Measurements from ENCODE around the gene LITAF.
"Not testable (repeated sequence)": the region's sequence is repeated elsewhere in the genome, so short reads cannot be mapped to it uniquely, and the experiment has no call there.

- not testable (repeated sequence) for TF ChIP-seq CTCF (IDR thresholded peaks at IDR 0.05); SMC3 (IDR thresholded peaks at IDR 0.05; ENCODE audit: low read depth, low read length); EP300 (IDR thresholded peaks at IDR 0.05; ENCODE audit: borderline replicate concordance in 1 of 2, low read depth in 1 of 2, low read length in 1 of 2); CHD2 (IDR thresholded peaks at IDR 0.05; ENCODE audit: low read length, partially characterized antibody); POLR2AphosphoS5 (IDR thresholded peaks at IDR 0.05; ENCODE audit: low read depth, low read length); JUND (IDR thresholded peaks at IDR 0.05); TAF1 (IDR thresholded peaks at IDR 0.05; ENCODE audit: borderline replicate concordance, low read depth, low read length); NRF1 (IDR thresholded peaks at IDR 0.05; ENCODE audit: low read depth, low read length); REST (IDR thresholded peaks at IDR 0.05; ENCODE audit: low read depth, low read length)
Measured at GRCh38 chr16:11504261-11504660, 82.5 kb downstream of the LITAF start.

All from SK-N-SH (cell line).